ENCODE data around the gene HSPA4L. TPM values are rescaled to one million over a fixed set of nuclear protein-coding genes. Genes with fewer than 3 reads are reported as not detected.

Gene HSPA4L
- total RNA-seq, 4 donors from 2014 or later: 2.0 to 2.6 (median 2.4) TPM

GRCh38 chr4:127852661-127853060 lies 70.5 kb downstream of the HSPA4L start:
- Histone ChIP-seq H3K4me3 (no peak overlapping the region), H3K9me3 (peaks cover 0 to 23% (median 0%) of the 10 kb centered on the region in 4 donors), H3K4me1 (no peaks in the 10 kb centered on the region), H3K27ac (no peak overlapping the region), H3K36me3 (no peaks in the 10 kb centered on the region), H3K27me3 (no peaks in the 10 kb centered on the region)
- DNase-seq: no peak
- no peak for TF ChIP-seq CTCF (IDR thresholded peaks at IDR 0.05)
- no peak for TF ChIP-seq POLR2A (IDR thresholded peaks at IDR 0.05)

- Histone ChIP-seq H3K36me3 (no peaks in the 10 kb centered on the region), H3K27me3 (no peaks in the 10 kb centered on the region), H3K4me1 (no peaks in the 10 kb centered on the region), H3K9me3 (peaks cover 0 to under 1% (median 0%) of the 10 kb centered on the region in 4 donors), H3K4me3 (no peak overlapping the region), H3K27ac (no peak overlapping the region)
- no peak for DNase-seq
- TF ChIP-seq POLR2A (IDR thresholded peaks at IDR 0.05) (no peak), CTCF (IDR thresholded peaks at IDR 0.05) (no peak)
These were observed 74.2 kb downstream of the HSPA4L start for GRCh38 chr4:127856196-127856812.

GRCh38 chr4:127856813-127857447 lies 74.8 kb downstream of the HSPA4L start:
- H3K9me3 ChIP-seq: no peaks in the 10 kb centered on the region
- no peak for DNase-seq
- H3K27ac ChIP-seq: no peak overlapping the region

GRCh38 chr4:127857641-127858040 lies 75.5 kb downstream of the HSPA4L start:
- no peak overlapping the region for H3K4me3 ChIP-seq
- TF ChIP-seq CTCF (IDR thresholded peaks at IDR 0.05) (no peak), POLR2A (IDR thresholded peaks at IDR 0.05) (no peak)
- no peaks in the 10 kb centered on the region for H3K9me3 ChIP-seq
- no peaks in the 10 kb centered on the region for H3K27me3 ChIP-seq
- no peaks in the 10 kb centered on the region for H3K4me1 ChIP-seq
- no peak overlapping the region for H3K27ac ChIP-seq
- no peaks in the 10 kb centered on the region for H3K36me3 ChIP-seq
- DNase-seq: no peak

More at GRCh38 chr4:127856813-127857447, 74.8 kb downstream of the HSPA4L start:
- TF ChIP-seq CTCF (IDR thresholded peaks at IDR 0.05): no peak
- no peak for TF ChIP-seq POLR2A (IDR thresholded peaks at IDR 0.05)
- Histone ChIP-seq H3K27me3 (no peaks in the 10 kb centered on the region), H3K36me3 (no peaks in the 10 kb centered on the region), H3K4me1 (no peaks in the 10 kb centered on the region), H3K4me3 (no peak overlapping the region)

GRCh38 chr4:127868196-127868595 lies 86.1 kb downstream of the HSPA4L start:
- DNase-seq: no peak
- TF ChIP-seq CTCF (IDR thresholded peaks at IDR 0.05) (no peak), POLR2A (IDR thresholded peaks at IDR 0.05) (no peak)
- Histone ChIP-seq H3K9me3 (no peaks in the 10 kb centered on the region), H3K4me1 (no peaks in the 10 kb centered on the region), H3K27ac (no peak overlapping the region), H3K36me3 (no peaks in the 10 kb centered on the region), H3K4me3 (no peak overlapping the region), H3K27me3 (no peaks in the 10 kb centered on the region)

Measured in Peyer's patch (tissue), 4 donors.